K562 (cell line): ENCODE measurements around the gene STX17. TPM values are rescaled to one million over a fixed set of nuclear protein-coding genes. Genes with fewer than 3 reads are reported as not detected.

Experiments
- THAP12 ChIP-seq: fragments of 250-450 bp; sonication (Bioruptor Pico); IDR thresholded peaks from 2 replicates; pipeline ENCODE4 v1.9.0; 2021; ENCODE audit warnings: mild to moderate bottlenecking, inconsistent platforms
- ZBTB2 ChIP-seq: fragments of 450-650 bp; IDR thresholded peaks from 2 replicates; pipeline ENCODE4 v1.6.1; 2016; ENCODE audit warnings: antibody characterized with exemption
- ZNF134 ChIP-seq: fragments of 250-450 bp; sonication (Bioruptor Pico); conservative IDR thresholded peaks from 2 replicates; pipeline ENCODE4 v1.4.0; 2020
- ZNF239 ChIP-seq: fragments of 250-450 bp; sonication (Bioruptor Pico); IDR thresholded peaks from 2 replicates; pipeline ENCODE4 v1.4.0; 2020; ENCODE audit warnings: mild to moderate bottlenecking
- ZNF274 ChIP-seq: IDR thresholded peaks from 2 replicates; pipeline ENCODE4 v1.6.1; 2011; ENCODE audit warnings: low read depth, mild to moderate bottlenecking, low read length, moderate library complexity, borderline replicate concordance
- ZNF512 ChIP-seq: IDR thresholded peaks from 2 replicates; pipeline ENCODE4 v1.6.1; 2016; ENCODE audit warnings: missing genetic modification characterization, missing compliant biosample characterization
- polyA plus RNA-seq, 8 experiments: library from polyadenylated mRNA; depleted of rRNA in 4 of 8; stranded (reverse) in 5 of 8; unstranded in 3 of 8; fragments of >200 nt; fragmentation: Nextera tagmentation in 2 of 8; fragmentation: Illumina TruSeq in 1 of 8; extraction: Ambion mirVana in 2 of 8; extraction: Trizol in 1 of 8; gene quantifications; 2 replicates each; pipeline versions ENCODE4 v1.2.1 to v1.2.3, GENCODE V29; 2011 to 2014; ENCODE audit warnings: inconsistent platforms in 1 of 8, missing spikeins in 1 of 8
- total RNA-seq, 7 experiments: library from RNA; depleted of rRNA in 6 of 7; stranded (reverse); fragments of >200 nt in 6 of 7; fragmentation: Illumina TruSeq in 2 of 7; extraction: Trizol in 2 of 7; gene quantifications; 2 replicates each; pipeline versions ENCODE4 v1.2.1 to v1.2.3, GENCODE V29; 2011 to 2021; ENCODE audit warnings: low replicate concordance in 1 of 7

STX17 gene
- total and polyA plus RNA-seq, 9 of the 15 experiments (the other 6 are each of a cell fraction or from before 2014, with no cell fraction given): 14.4 to 25.1 (median 19.0) TPM

GRCh38 chr9:99858087-99858486 lies 48.4 kb upstream of the STX17 start (continued):
- TF ChIP-seq THAP12 (CRISPR knock-in tag): no peak
- TF ChIP-seq ZNF274: no peak
- TF ChIP-seq ZNF239 (CRISPR knock-in tag): no peak
- no peak for TF ChIP-seq ZNF512 (tag)
- TF ChIP-seq ZBTB2: no peak
- TF ChIP-seq ZNF134: no peak
